Fibroblast of villous mesenchyme (primary cell): ENCODE results near the gene BEST2. TPM values are rescaled to one million over a fixed set of nuclear protein-coding genes. Genes with fewer than 3 reads are reported as not detected.
A peak's percentile ranks its signal among the peaks of the same experiment; 100 is the strongest.

Source experiments
- DNase-seq: peaks from one replicate; pipeline ENCODE4 v3.0.0-alpha.2; 2010; ENCODE audit warnings: low read depth
- H3K4me3 ChIP-seq: 2 replicates; pipeline ENCODE4 v1.5.1; 2011; ENCODE audit warnings: low read depth, mild to moderate bottlenecking, low read length
- CTCF ChIP-seq: IDR thresholded peaks from 2 replicates; pipeline ENCODE4 v1.5.1; 2012; ENCODE audit warnings: low read depth, mild to moderate bottlenecking, low read length; ENCODE audit not compliant: insufficient read depth
- total RNA-seq: library from RNA; depleted of rRNA; stranded (reverse); fragments of >200 nt; gene quantifications from 2 replicates; pipeline ENCODE4 v1.2.3, GENCODE V29; 2012

BEST2 gene
- total RNA-seq, 1 donor: not detected

GRCh38 chr19:12759686-12760085, 8.1 kb downstream of the BEST2 start:
- TF ChIP-seq CTCF: no peak

GRCh38 chr19:12763100-12763499, 11.5 kb downstream of the BEST2 start:
- no peak overlapping the region for H3K4me3 ChIP-seq
- no peak for TF ChIP-seq CTCF
- no peak for DNase-seq

More at GRCh38 chr19:12759686-12760085, 8.1 kb downstream of the BEST2 start:
- DNase-seq: no peak
- H3K4me3 ChIP-seq: no peak overlapping the region

GRCh38 chr19:12764698-12765097, 13.1 kb downstream of the BEST2 start:
- no peak overlapping the region for H3K4me3 ChIP-seq
- no peak for TF ChIP-seq CTCF
- DNase-seq: no peak

GRCh38 chr19:12766051-12766521, 14.5 kb downstream of the BEST2 start:
- DNase-seq: peak; percentile 84
- peak; percentile 84 for TF ChIP-seq CTCF
- H3K4me3 ChIP-seq: peak overlapping the region; percentile 65

- DNase-seq: no peak
- no peak for TF ChIP-seq CTCF
- no peak overlapping the region for H3K4me3 ChIP-seq
These were observed 15.6 kb downstream of the BEST2 start for GRCh38 chr19:12767150-12767549.

- no peak overlapping the region for H3K4me3 ChIP-seq
- no peak for TF ChIP-seq CTCF
- DNase-seq: no peak
These were observed 16.1 kb downstream of the BEST2 start for GRCh38 chr19:12767666-12768065.

GRCh38 chr19:12769689-12770088, 18.1 kb downstream of the BEST2 start:
- no peak for DNase-seq
- H3K4me3 ChIP-seq: no peak overlapping the region
- TF ChIP-seq CTCF: no peak
